Measurements from ENCODE around the gene SVBP.
A peak's percentile ranks its signal among the peaks of the same experiment; 100 is the strongest.

SVBP gene

DNA sequence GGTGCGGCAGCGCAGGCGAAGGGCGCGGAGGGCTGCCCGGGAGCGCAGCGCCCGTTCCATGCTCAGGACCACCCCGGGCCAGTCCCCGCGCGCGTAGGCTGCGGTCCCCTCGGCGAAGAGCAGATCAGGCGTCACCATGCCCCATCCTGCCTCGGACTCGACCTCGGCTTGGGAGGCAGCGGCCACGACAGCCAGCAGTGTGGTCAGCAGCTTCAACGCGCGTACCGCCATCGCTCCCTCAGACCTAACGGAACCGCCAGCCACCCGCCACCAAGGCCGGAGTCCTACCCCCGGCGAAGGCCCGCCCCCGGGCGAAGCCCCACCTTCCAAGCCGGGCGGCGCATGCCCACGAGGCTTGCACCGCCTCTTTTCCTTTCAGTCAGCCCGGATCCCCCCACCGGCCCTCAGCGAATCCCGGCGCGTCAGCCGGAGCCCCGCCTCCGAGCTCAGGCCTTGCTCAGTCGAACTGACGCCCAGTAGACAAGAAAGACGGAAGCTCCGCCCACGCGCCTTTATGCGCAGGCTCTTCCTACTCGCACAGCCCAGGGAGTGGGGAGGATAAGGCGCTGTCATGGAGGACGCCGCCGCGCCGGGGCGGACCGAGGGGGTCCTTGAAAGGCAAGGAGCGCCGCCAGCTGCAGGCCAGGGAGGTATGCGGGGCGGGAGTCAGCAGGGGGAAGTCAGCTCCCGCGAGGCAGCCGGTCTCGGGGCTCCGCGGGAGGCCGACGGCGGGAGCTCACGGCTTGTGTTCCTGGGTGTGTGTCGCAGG, 50.3 kb downstream of the SVBP start, which contains the start of the genes C1orf50 and P3H1:
TSS of gene C1orf50 (plus strand) at position 509 of the 769 bp plus-strand sequence. CDS start at position 572, 63 bp downstream.
TSS of gene P3H1 (minus strand) at position 288 of the 769 bp plus-strand sequence. CDS start at position 231, 57 bp downstream.
- Histone ChIP-seq H3K36me3 (ENCODE audit: control insufficient read depth, insufficient read depth, low read length) (no peaks in the 10 kb centered on the region), H3K4me1 (ENCODE audit: control insufficient read depth, insufficient read depth, low read length) (peaks cover 12% of the 10 kb centered on the region)

GRCh38 chr1:42765832-42766740, 51.1 kb downstream of the SVBP start:
- Histone ChIP-seq H3K9ac (ENCODE audit: low read length) (peak overlapping the region; percentile 83), H3K36me3 (ENCODE audit: control insufficient read depth, insufficient read depth, low read length) (no peaks in the 10 kb centered on the region), H3K4me3 (ENCODE audit: low read length) (peak overlapping the region; percentile 99), H3K27ac (ENCODE audit: low read depth, low read length) (peak overlapping the region; percentile 92), H3K4me1 (ENCODE audit: control insufficient read depth, insufficient read depth, low read length) (peaks cover 12% of the 10 kb centered on the region), H3K27me3 (ENCODE audit: control insufficient read depth, insufficient read depth, low read length) (no peaks in the 10 kb centered on the region)

More for the DNA sequence above, 50.3 kb downstream of the SVBP start, which contains the start of the genes C1orf50 and P3H1:
- Histone ChIP-seq H3K9ac (ENCODE audit: low read length) (peak within 1 kb of the TSS; percentile 83), H3K27ac (ENCODE audit: low read depth, low read length) (peak within 1 kb of the TSS; percentile 92), H3K27me3 (ENCODE audit: control insufficient read depth, insufficient read depth, low read length) (no peaks in the 10 kb centered on the region), H3K4me3 (ENCODE audit: low read length) (peak within 1 kb of the TSS; percentile 99)

GRCh38 chr1:42765269-42765668, 51.9 kb downstream of the SVBP start:
- Histone ChIP-seq H3K36me3 (ENCODE audit: control insufficient read depth, insufficient read depth, low read length) (no peaks in the 10 kb centered on the region), H3K4me3 (ENCODE audit: low read length) (peak overlapping the region; percentile 99), H3K27ac (ENCODE audit: low read depth, low read length) (no peak overlapping the region), H3K4me1 (ENCODE audit: control insufficient read depth, insufficient read depth, low read length) (peaks cover 12% of the 10 kb centered on the region), H3K9ac (ENCODE audit: low read length) (peak overlapping the region; percentile 29), H3K27me3 (ENCODE audit: control insufficient read depth, insufficient read depth, low read length) (no peaks in the 10 kb centered on the region)

- no peak overlapping the region for H3K27ac ChIP-seq (ENCODE audit: low read depth, low read length)
- no peak overlapping the region for H3K9ac ChIP-seq (ENCODE audit: low read length)
- H3K36me3 ChIP-seq (ENCODE audit: control insufficient read depth, insufficient read depth, low read length): peaks cover 13% of the 10 kb centered on the region
- peaks cover 4% of the 10 kb centered on the region for H3K4me1 ChIP-seq (ENCODE audit: control insufficient read depth, insufficient read depth, low read length)
- no peak overlapping the region for H3K4me3 ChIP-seq (ENCODE audit: low read length)
- H3K27me3 ChIP-seq (ENCODE audit: control insufficient read depth, insufficient read depth, low read length): no peaks in the 10 kb centered on the region
Measured at GRCh38 chr1:42762269-42762668, 54.9 kb downstream of the SVBP start.

- Histone ChIP-seq H3K27ac (ENCODE audit: low read depth, low read length) (no peak overlapping the region), H3K4me3 (ENCODE audit: low read length) (no peak overlapping the region), H3K9ac (ENCODE audit: low read length) (no peak overlapping the region), H3K36me3 (ENCODE audit: control insufficient read depth, insufficient read depth, low read length) (peaks cover 13% of the 10 kb centered on the region), H3K4me1 (ENCODE audit: control insufficient read depth, insufficient read depth, low read length) (peaks cover 4% of the 10 kb centered on the region), H3K27me3 (ENCODE audit: control insufficient read depth, insufficient read depth, low read length) (no peaks in the 10 kb centered on the region)
Measured at GRCh38 chr1:42761567-42761966, 55.6 kb downstream of the SVBP start.

DNA sequence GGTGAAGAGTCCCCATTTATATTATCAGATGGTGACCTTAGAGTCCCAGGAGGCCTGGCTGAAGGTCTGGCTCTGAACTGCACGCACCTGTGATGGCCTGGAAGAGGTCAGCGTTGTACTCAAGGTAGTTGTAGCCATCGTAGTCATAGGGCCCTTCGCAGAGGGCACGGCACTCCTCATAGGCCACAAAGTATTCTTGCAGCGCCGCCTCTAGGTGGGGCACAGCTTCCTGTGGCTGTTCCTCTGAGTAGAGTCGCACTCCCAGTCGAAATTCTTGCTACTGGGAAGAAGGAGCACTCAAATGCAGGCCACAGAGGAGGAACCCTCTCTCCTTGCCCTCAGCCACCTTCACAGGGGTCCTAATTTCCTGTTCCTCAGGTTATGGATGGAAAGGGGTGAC, 58.1 kb downstream of the SVBP start:
- H3K27ac ChIP-seq (ENCODE audit: low read depth, low read length): no peak overlapping the region
- H3K4me3 ChIP-seq (ENCODE audit: low read length): no peak overlapping the region
- H3K36me3 ChIP-seq (ENCODE audit: control insufficient read depth, insufficient read depth, low read length): peaks cover 23% of the 10 kb centered on the region
- H3K9ac ChIP-seq (ENCODE audit: low read length): no peak overlapping the region
- no peaks in the 10 kb centered on the region for H3K4me1 ChIP-seq (ENCODE audit: control insufficient read depth, insufficient read depth, low read length)
- H3K27me3 ChIP-seq (ENCODE audit: control insufficient read depth, insufficient read depth, low read length): no peaks in the 10 kb centered on the region

DNA sequence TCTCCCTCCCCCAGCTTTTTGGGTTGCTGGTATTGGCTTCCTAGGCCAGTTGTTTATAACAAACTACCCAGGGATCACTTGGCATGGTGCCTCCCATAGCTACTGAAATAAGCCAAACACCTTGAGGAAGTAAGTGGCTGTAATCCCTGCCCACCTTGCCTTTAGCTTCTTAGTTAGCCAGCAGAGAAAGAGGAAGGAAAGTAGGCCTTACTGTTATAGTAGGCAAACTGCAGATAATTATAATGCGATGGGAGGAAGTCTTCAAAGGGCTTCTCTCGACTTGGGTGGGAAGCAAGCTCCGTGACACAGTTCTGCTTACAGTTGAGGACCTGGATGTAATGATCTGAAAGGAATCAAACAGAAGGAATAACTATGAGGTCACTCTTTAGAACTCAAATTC, 58.6 kb downstream of the SVBP start:
- no peaks in the 10 kb centered on the region for H3K4me1 ChIP-seq (ENCODE audit: control insufficient read depth, insufficient read depth, low read length)
- no peaks in the 10 kb centered on the region for H3K27me3 ChIP-seq (ENCODE audit: control insufficient read depth, insufficient read depth, low read length)
- no peak overlapping the region for H3K27ac ChIP-seq (ENCODE audit: low read depth, low read length)
- no peak overlapping the region for H3K4me3 ChIP-seq (ENCODE audit: low read length)
- H3K9ac ChIP-seq (ENCODE audit: low read length): no peak overlapping the region
- H3K36me3 ChIP-seq (ENCODE audit: control insufficient read depth, insufficient read depth, low read length): peaks cover 23% of the 10 kb centered on the region

GRCh38 chr1:42757892-42758275, 59.3 kb downstream of the SVBP start:
- H3K9ac ChIP-seq (ENCODE audit: low read length): no peak overlapping the region
- no peaks in the 10 kb centered on the region for H3K27me3 ChIP-seq (ENCODE audit: control insufficient read depth, insufficient read depth, low read length)
- peaks cover 23% of the 10 kb centered on the region for H3K36me3 ChIP-seq (ENCODE audit: control insufficient read depth, insufficient read depth, low read length)
- H3K4me1 ChIP-seq (ENCODE audit: control insufficient read depth, insufficient read depth, low read length): no peaks in the 10 kb centered on the region
- H3K4me3 ChIP-seq (ENCODE audit: low read length): no peak overlapping the region
- no peak overlapping the region for H3K27ac ChIP-seq (ENCODE audit: low read depth, low read length)

Measured in rectal smooth muscle tissue (tissue), 1 donor.